ENCODE results near the gene FOXA1.
A peak's percentile ranks its signal among the peaks of the same experiment; 100 is the strongest.

Gene FOXA1

GRCh38 chr14:37591311-37591940 lies 3.6 kb downstream of the FOXA1 start (continued):
- TF ChIP-seq ZNF645 (tag by site-specific recombination; IDR thresholded peaks at IDR 0.05) = no peak
- TF ChIP-seq OSR2 (tag by site-specific recombination; IDR thresholded peaks at IDR 0.05) = no peak
- no peak for TF ChIP-seq ZNF223 (tag by site-specific recombination; IDR thresholded peaks at IDR 0.05)
- no peak for TF ChIP-seq ZNF350 (tag by site-specific recombination; IDR thresholded peaks at IDR 0.05)
- TF ChIP-seq ZBTB10 (tag by site-specific recombination; IDR thresholded peaks at IDR 0.05) = peak; percentile 66; the same call in 1 of the 2 replicates
- no peak for TF ChIP-seq ZNF510 (tag by site-specific recombination; IDR thresholded peaks at IDR 0.05; ENCODE audit: insufficient replicate concordance)
- peak; percentile 83 for TF ChIP-seq GLIS2 (tag by site-specific recombination; IDR thresholded peaks at IDR 0.05)
- TF ChIP-seq ZNF558 (tag by site-specific recombination; IDR thresholded peaks at IDR 0.05) = no peak
- no peak for TF ChIP-seq SCRT2 (tag by site-specific recombination; IDR thresholded peaks at IDR 0.05)
- TF ChIP-seq ZNF341 (tag by site-specific recombination; IDR thresholded peaks at IDR 0.05; ENCODE audit: low read depth) = peak; percentile 45; the same call in 1 of the 2 replicates
- peak; percentile 80 for TF ChIP-seq ZBTB20 (tag by site-specific recombination; IDR thresholded peaks at IDR 0.05)
- TF ChIP-seq ZNF488 (tag by site-specific recombination; IDR thresholded peaks at IDR 0.05) = no peak
- TF ChIP-seq ZNF544 (tag by site-specific recombination; IDR thresholded peaks at IDR 0.05) = no peak
- TF ChIP-seq KLF1 (tag by site-specific recombination; IDR thresholded peaks at IDR 0.05) = no peak
- TF ChIP-seq PRDM6 (tag by site-specific recombination; IDR thresholded peaks at IDR 0.05) = no peak
- peak; percentile 25; the same call in 1 of the 2 replicates for TF ChIP-seq ZSCAN30 (tag by site-specific recombination; IDR thresholded peaks at IDR 0.05)
- TF ChIP-seq ZNF521 (tag by site-specific recombination; IDR thresholded peaks at IDR 0.05) = no peak
- TF ChIP-seq ZNF221 (tag by site-specific recombination; IDR thresholded peaks at IDR 0.05; ENCODE audit: borderline replicate concordance) = no peak
- no peak for TF ChIP-seq ZNF311 (tag by site-specific recombination; IDR thresholded peaks at IDR 0.05; ENCODE audit: borderline replicate concordance)
- TF ChIP-seq ZNF114 (tag by site-specific recombination; IDR thresholded peaks at IDR 0.05) = no peak
- no peak for TF ChIP-seq ZSCAN23 (tag by site-specific recombination; IDR thresholded peaks at IDR 0.05)
- no peak for TF ChIP-seq ZNF596 (tag by site-specific recombination; IDR thresholded peaks at IDR 0.05)
- no peak for TF ChIP-seq ZNF501 (tag by site-specific recombination; IDR thresholded peaks at IDR 0.05)
- TF ChIP-seq SCRT1 (tag by site-specific recombination; IDR thresholded peaks at IDR 0.05; ENCODE audit: borderline replicate concordance) = no peak
- TF ChIP-seq HIC1 (tag by site-specific recombination; IDR thresholded peaks at IDR 0.05) = peak; percentile 64; the same call in 1 of the 2 replicates
- no peak for TF ChIP-seq ZNF785 (tag by site-specific recombination; IDR thresholded peaks at IDR 0.05)
- no peak for TF ChIP-seq ZNF214 (tag by site-specific recombination; IDR thresholded peaks at IDR 0.05; ENCODE audit: borderline replicate concordance)
- no peak for TF ChIP-seq MYNN (tag by site-specific recombination; IDR thresholded peaks at IDR 0.05; ENCODE audit: borderline replicate concordance)
